ENCODE data around the gene DENND4C.

The DENND4C gene

GRCh38 chr9:19231904-19232822 lies 1.7 kb downstream of the DENND4C start:
- Histone ChIP-seq H3K27ac (ENCODE audit: low read length) (peak overlapping the region; percentile 88), H3K4me2 (ENCODE audit: low read length) (peak overlapping the region; percentile 74), H3K9ac (ENCODE audit: low read length) (peak overlapping the region; percentile 99), H3K4me3 (ENCODE audit: low read length) (peak overlapping the region; percentile 78), H3K36me3 (replicated peaks; ENCODE audit: low read depth, low read length) (peaks cover 19% of the 10 kb centered on the region), H3K79me2 (ENCODE audit: low read length) (peaks cover 67% of the 10 kb centered on the region), H4K20me1 (ENCODE audit: insufficient read depth, low read length) (peaks cover 29% of the 10 kb centered on the region), H3K4me1 (ENCODE audit: low read length) (peaks cover 29% of the 10 kb centered on the region), H3K9me3 (ENCODE audit: insufficient read depth, low read length) (no peaks in the 10 kb centered on the region), H2AFZ (ENCODE audit: low read depth, low read length) (no peak overlapping the region), H3K27me3 (ENCODE audit: low read depth, low read length) (no peaks in the 10 kb centered on the region)
- no peak for TF ChIP-seq CTCF (IDR thresholded peaks at IDR 0.05; ENCODE audit: low read depth, low read length)
- no peak for TF ChIP-seq EZH2phosphoT487 (IDR thresholded peaks at IDR 0.05; ENCODE audit: low read depth)

GRCh38 chr9:19232823-19233194 lies 2.3 kb downstream of the DENND4C start:
- H2AFZ ChIP-seq (ENCODE audit: low read depth, low read length), result no peak overlapping the region
- peak overlapping the region; percentile 78 for H3K4me3 ChIP-seq (ENCODE audit: low read length)
- H3K9me3 ChIP-seq (ENCODE audit: insufficient read depth, low read length), result no peaks in the 10 kb centered on the region
- TF ChIP-seq EZH2phosphoT487 (IDR thresholded peaks at IDR 0.05; ENCODE audit: low read depth) (no peak), CTCF (IDR thresholded peaks at IDR 0.05; ENCODE audit: low read depth, low read length) (no peak)
- peaks cover 73% of the 10 kb centered on the region for H3K79me2 ChIP-seq (ENCODE audit: low read length)
- H3K4me2 ChIP-seq (ENCODE audit: low read length), result peak overlapping the region; percentile 74
- peak overlapping the region; percentile 88 for H3K27ac ChIP-seq (ENCODE audit: low read length)
- peaks cover 34% of the 10 kb centered on the region for H3K4me1 ChIP-seq (ENCODE audit: low read length)
- H3K36me3 ChIP-seq (replicated peaks; ENCODE audit: low read depth, low read length), result peaks cover 23% of the 10 kb centered on the region
- H4K20me1 ChIP-seq (ENCODE audit: insufficient read depth, low read length), result peaks cover 35% of the 10 kb centered on the region
- H3K27me3 ChIP-seq (ENCODE audit: low read depth, low read length), result no peaks in the 10 kb centered on the region
- H3K9ac ChIP-seq (ENCODE audit: low read length), result peak overlapping the region; percentile 99

GRCh38 chr9:19233344-19233743 lies 2.9 kb downstream of the DENND4C start:
- H3K9ac ChIP-seq (ENCODE audit: low read length), result peak overlapping the region; percentile 99
- peaks cover 24% of the 10 kb centered on the region for H3K36me3 ChIP-seq (replicated peaks; ENCODE audit: low read depth, low read length)
- no peaks in the 10 kb centered on the region for H3K9me3 ChIP-seq (ENCODE audit: insufficient read depth, low read length)
- no peak overlapping the region for H2AFZ ChIP-seq (ENCODE audit: low read depth, low read length)
- TF ChIP-seq EZH2phosphoT487 (IDR thresholded peaks at IDR 0.05; ENCODE audit: low read depth) (no peak), CTCF (IDR thresholded peaks at IDR 0.05; ENCODE audit: low read depth, low read length) (no peak)
- peaks cover 39% of the 10 kb centered on the region for H4K20me1 ChIP-seq (ENCODE audit: insufficient read depth, low read length)
- peaks cover 78% of the 10 kb centered on the region for H3K79me2 ChIP-seq (ENCODE audit: low read length)
- peak overlapping the region; percentile 74 for H3K4me2 ChIP-seq (ENCODE audit: low read length)
- H3K27ac ChIP-seq (ENCODE audit: low read length), result peak overlapping the region; percentile 88
- peaks cover 37% of the 10 kb centered on the region for H3K4me1 ChIP-seq (ENCODE audit: low read length)
- peak overlapping the region; percentile 78 for H3K4me3 ChIP-seq (ENCODE audit: low read length)
- H3K27me3 ChIP-seq (ENCODE audit: low read depth, low read length), result no peaks in the 10 kb centered on the region

- Histone ChIP-seq H3K4me3 (ENCODE audit: low read length) (no peak overlapping the region), H3K4me1 (ENCODE audit: low read length) (peaks cover 15% of the 10 kb centered on the region; the same call in 1 of the 2 replicates), H3K4me2 (ENCODE audit: low read length) (no peak overlapping the region), H3K9me3 (ENCODE audit: insufficient read depth, low read length) (no peaks in the 10 kb centered on the region), H3K9ac (ENCODE audit: low read length) (no peak overlapping the region), H2AFZ (ENCODE audit: low read depth, low read length) (no peak overlapping the region), H3K27me3 (ENCODE audit: low read depth, low read length) (no peaks in the 10 kb centered on the region), H3K36me3 (replicated peaks; ENCODE audit: low read depth, low read length) (peaks cover 42% of the 10 kb centered on the region), H3K27ac (ENCODE audit: low read length) (no peak overlapping the region), H4K20me1 (ENCODE audit: insufficient read depth, low read length) (peaks cover 96% of the 10 kb centered on the region), H3K79me2 (ENCODE audit: low read length) (peaks cover 98% of the 10 kb centered on the region)
- TF ChIP-seq EZH2phosphoT487 (IDR thresholded peaks at IDR 0.05; ENCODE audit: low read depth) (no peak), CTCF (IDR thresholded peaks at IDR 0.05; ENCODE audit: low read depth, low read length) (no peak)
These were observed 9.5 kb downstream of the DENND4C start for GRCh38 chr9:19239955-19240354.
